C4-2B (cell line): ENCODE data around the gene SPATA13.

ENCODE experiments used
- CTCF ChIP-seq: fragments of 450-650 bp; conservative IDR thresholded peaks from 2 replicates; pipeline ENCODE4 v1.5.1; 2017; ENCODE audit warnings: mild to moderate bottlenecking
- ZFX ChIP-seq: fragments of 450-650 bp; IDR thresholded peaks from 2 replicates; pipeline ENCODE4 v1.6.1; 2017

DNA sequence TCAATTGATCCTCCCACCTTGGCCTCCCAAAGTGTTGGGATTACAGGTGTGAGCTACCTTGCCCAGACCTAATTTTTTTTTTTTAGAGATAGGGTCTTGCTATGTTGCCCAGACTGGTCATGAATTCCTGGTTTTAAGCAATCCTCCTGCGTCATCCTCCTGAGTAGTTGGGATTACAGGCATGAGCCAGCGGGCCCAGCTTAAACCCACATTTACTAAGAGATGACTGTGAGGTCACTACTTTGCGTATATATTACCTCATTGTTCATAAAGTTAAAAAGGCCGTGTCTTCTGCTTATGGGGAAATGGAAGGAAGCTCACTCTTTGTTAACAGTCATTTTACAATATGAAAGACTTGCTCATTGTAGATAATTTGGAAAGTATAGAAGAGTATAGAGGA, 109.3 kb downstream of the SPATA13 start:
- no peak for TF ChIP-seq CTCF
- no peak for TF ChIP-seq ZFX
